GM12878 (cell line): ENCODE results near the gene MGP. TPM values are rescaled to one million over a fixed set of nuclear protein-coding genes. Genes with fewer than 3 reads are reported as not detected.

ENCODE experiments used
- ATAC-seq: fragments of 200-7000 bp; cut with Tn5 transposase; 3 replicates; pipeline ENCODE4 v1.9.1; 2020; ENCODE audit warnings: mild to moderate bottlenecking, moderate library complexity
- BruUV-seq: library from RNA; stranded (reverse); fragments of 400-500 nt; replicated peaks from 2 replicates; lab custom pipeline; 2021; lab: Mats Ljungman, UMichigan
- CTCF ChIA-PET: fragments of 300-600 bp; sonication (Branson Sonifier 250); formaldehyde crosslinking; extraction: SDS; loops from one replicate; lab custom pipeline; 2021; ENCODE audit warnings: inconsistent platforms; lab: Yijun Ruan, JAX
- POLR2A ChIA-PET: fragments of 350-600 bp; formaldehyde crosslinking; extraction: SDS; loops from one replicate; lab custom pipeline; 2021; ENCODE audit warnings: inconsistent platforms; lab: Charles Lee
- RAD21 ChIA-PET: fragments of 300-600 bp; sonication (Branson Sonifier 250); formaldehyde crosslinking; loops from one replicate; lab custom pipeline; 2023; ENCODE audit warnings: antibody characterized with exemption; ENCODE audit not compliant: unreplicated experiment; lab: Charles Lee
- SMC1A ChIA-PET: fragments of 300-600 bp; sonication (Branson Sonifier 250); formaldehyde crosslinking; loops from one replicate; lab custom pipeline; 2023; ENCODE audit not compliant: unreplicated experiment, uncharacterized antibody; lab: Charles Lee
- DNase-seq: peaks from one replicate; pipeline ENCODE4 v3.0.0-alpha.2; 2011; ENCODE audit warnings: low read depth, low spot score
- FAIRE-seq: peaks from 3 replicates; lab custom pipeline; 2011; peaks lifted over from hg19 to GRCh38; lab: Jason Lieb, UNC
- H2AFZ ChIP-seq: 2 replicates; pipeline ENCODE4 v1.6.0; 2011; ENCODE audit warnings: low read depth, low read length, control low read depth; ENCODE audit not compliant: control insufficient read depth
- H3K27ac ChIP-seq: 2 replicates; pipeline ENCODE4 v1.5.1; 2011; ENCODE audit warnings: control low read depth; ENCODE audit not compliant: control insufficient read depth, insufficient read depth
- H3K27me3 ChIP-seq, 2 experiments: replicated peaks in 1 of 2; 2 replicates each; pipeline versions ENCODE4 v1.6.0 to v1.6.1; 2011; ENCODE audit warnings: low read length in 1 of 2; ENCODE audit not compliant: control insufficient read depth in 2 of 2, insufficient read depth in 2 of 2
- H3K36me3 ChIP-seq, 2 experiments: 2 replicates each; pipeline ENCODE4 v1.5.1; 2011; ENCODE audit warnings: low read length in 1 of 2; ENCODE audit not compliant: control insufficient read depth in 2 of 2, insufficient read depth in 2 of 2
- H3K4me1 ChIP-seq: 2 replicates; pipeline ENCODE4 v1.6.1; 2011; ENCODE audit warnings: mild to moderate bottlenecking, low read length, moderate library complexity, mixed read lengths; ENCODE audit not compliant: control insufficient read depth, insufficient read depth
- H3K4me2 ChIP-seq: 2 replicates; pipeline ENCODE4 v1.6.0; 2011; ENCODE audit warnings: control low read depth; ENCODE audit not compliant: control insufficient read depth, insufficient read depth
- H3K4me3 ChIP-seq: fragments of 200-600 bp; sonication (generic); 2 replicates; pipeline ENCODE4 v1.5.1; 2016
- H3K79me2 ChIP-seq: 2 replicates; pipeline ENCODE4 v1.6.0; 2011; ENCODE audit warnings: low read length; ENCODE audit not compliant: control insufficient read depth, insufficient read depth
- H3K9ac ChIP-seq: 2 replicates; pipeline ENCODE4 v1.8.0; 2011; ENCODE audit warnings: low read length, control low read depth, mixed read lengths; ENCODE audit not compliant: control insufficient read depth, insufficient read depth
- H3K9me3 ChIP-seq: replicated peaks from 3 replicates; pipeline ENCODE4 v1.5.1; 2011; ENCODE audit warnings: mild to moderate bottlenecking, low read length; ENCODE audit not compliant: control insufficient read depth, insufficient read depth
- H4K20me1 ChIP-seq: 2 replicates; pipeline ENCODE4 v1.6.0; 2011; ENCODE audit not compliant: control insufficient read depth, insufficient read depth
- BMI1 ChIP-seq: fragments of 450-650 bp; IDR thresholded peaks from 2 replicates; pipeline ENCODE4 v1.6.1; 2016; ENCODE audit warnings: mild to moderate bottlenecking, moderate library complexity, borderline replicate concordance
- CBFB ChIP-seq: IDR thresholded peaks from 2 replicates; pipeline ENCODE4 v1.6.1; 2016; ENCODE audit warnings: antibody characterized with exemption, low read depth
- CBX5 ChIP-seq: sonication (generic); IDR thresholded peaks from 2 replicates; pipeline ENCODE4 v1.6.1; 2016; ENCODE audit warnings: low read depth, moderate library complexity, mild to moderate bottlenecking, inconsistent platforms
- DPF2 ChIP-seq: fragments of 450-650 bp; IDR thresholded peaks from 2 replicates; pipeline ENCODE4 v1.6.1; 2017; ENCODE audit warnings: mild to moderate bottlenecking
- IKZF2 ChIP-seq, 2 experiments: fragments of 450-650 bp; IDR thresholded peaks; 2 replicates each; pipeline ENCODE4 v1.6.1; 2017; ENCODE audit warnings: mild to moderate bottlenecking in 2 of 2, moderate library complexity in 2 of 2
- MTA2 ChIP-seq: fragments of 450-650 bp; IDR thresholded peaks from 2 replicates; pipeline ENCODE4 v1.6.1; 2016; ENCODE audit warnings: low read depth, mild to moderate bottlenecking, moderate library complexity
- NFIC ChIP-seq: IDR thresholded peaks from 2 replicates; pipeline ENCODE4 v1.6.1; 2012; ENCODE audit warnings: low read depth, mild to moderate bottlenecking, inconsistent platforms, low read length, moderate library complexity
- RUNX3 ChIP-seq: IDR thresholded peaks from 2 replicates; pipeline ENCODE4 v1.6.1; 2012; ENCODE audit warnings: low read length, inconsistent platforms
- SMAD1 ChIP-seq: fragments of 450-650 bp; IDR thresholded peaks from 2 replicates; pipeline ENCODE4 v1.6.1; 2018; ENCODE audit warnings: mild to moderate bottlenecking, low read depth; ENCODE audit not compliant: partially characterized antibody
- STAT3 ChIP-seq: IDR thresholded peaks from 2 replicates; pipeline ENCODE4 v1.6.1; 2011; ENCODE audit warnings: low read depth, low read length, improper control_type of control experiment
- TCF3 ChIP-seq: IDR thresholded peaks from 2 replicates; pipeline ENCODE4 v1.6.1; 2012; ENCODE audit warnings: low read depth, mild to moderate bottlenecking, low read length, borderline replicate concordance; ENCODE audit not compliant: insufficient read depth
- whole genome bisulfite sequencing: methylation state at CpG from one replicate; pipeline ENCODE4 v1.1.6; 2016; ENCODE audit warnings: low lambda C conversion rate; ENCODE audit not compliant: insufficient replicate concordance, insufficient coverage; ENCODE audit errors: missing lambda C conversion rate; 5-methylcytosine and 5-hydroxymethylcytosine counted together
- in situ Hi-C: fragments of 300-500 bp; cut with MboI; formaldehyde crosslinking; loops from 9 replicates; pipeline ENCODE4 v1.14.3; 2018; ENCODE audit warnings: mixed read lengths
- intact Hi-C: fragments of 100-400 bp; cut with micrococcal nuclease; formaldehyde crosslinking; loops from one replicate; pipeline ENCODE4 v1.14.2; 2022; ENCODE audit not compliant: unreplicated experiment
- polyA plus RNA-seq, 11 experiments: library from polyadenylated mRNA; depleted of rRNA in 4 of 11; unstranded in 6 of 11; stranded (reverse) in 5 of 11; fragments of >200 nt; fragmentation: Nextera tagmentation in 4 of 11; fragmentation: Illumina TruSeq in 1 of 11; extraction: Ambion mirVana in 4 of 11; extraction: Trizol in 1 of 11; gene quantifications; 1 replicate in 1 of 11; 2 replicates in 10 of 11; pipeline versions ENCODE4 v1.2.1 to v1.2.3, GENCODE V29; 2011 to 2016; ENCODE audit warnings: inconsistent platforms in 2 of 11, missing spikeins in 2 of 11, low read depth in 1 of 11
- total RNA-seq, 4 experiments: library from RNA; depleted of rRNA in 3 of 4; stranded (reverse); fragments of >200 nt in 3 of 4; fragmentation: Illumina TruSeq in 1 of 4; extraction: Trizol in 1 of 4; gene quantifications; 2 replicates each; pipeline versions ENCODE4 v1.2.1 to v1.2.3, GENCODE V29; 2013 to 2021
- TF ChIP-seq, protein P1 (sequence below): fragments of 450-650 bp; IDR thresholded peaks from 2 replicates; pipeline ENCODE4 v1.6.1; 2016; ENCODE audit warnings: mild to moderate bottlenecking
- TF ChIP-seq, protein P2 (sequence below): IDR thresholded peaks from 2 replicates; pipeline ENCODE4 v1.6.1; 2012; ENCODE audit warnings: low read length, inconsistent platforms
- TF ChIP-seq, protein P3 (sequence below): fragments of 450-650 bp; formaldehyde crosslinking; IDR thresholded peaks from 2 replicates; pipeline ENCODE4 v1.4.0; 2022; ENCODE audit warnings: mild to moderate bottlenecking, moderate library complexity
- TF ChIP-seq, protein P4 (sequence below): fragments of 450-650 bp; IDR thresholded peaks from 2 replicates; pipeline ENCODE4 v1.6.1; 2017; ENCODE audit warnings: antibody characterized with exemption, mild to moderate bottlenecking, moderate library complexity

Gene MGP
- total and polyA plus RNA-seq, 10 of the 15 experiments (the other 5 are each of a cell fraction or from before 2014, with no cell fraction given) = 0.21 to 1.2 TPM; not detected in 8

DNA sequence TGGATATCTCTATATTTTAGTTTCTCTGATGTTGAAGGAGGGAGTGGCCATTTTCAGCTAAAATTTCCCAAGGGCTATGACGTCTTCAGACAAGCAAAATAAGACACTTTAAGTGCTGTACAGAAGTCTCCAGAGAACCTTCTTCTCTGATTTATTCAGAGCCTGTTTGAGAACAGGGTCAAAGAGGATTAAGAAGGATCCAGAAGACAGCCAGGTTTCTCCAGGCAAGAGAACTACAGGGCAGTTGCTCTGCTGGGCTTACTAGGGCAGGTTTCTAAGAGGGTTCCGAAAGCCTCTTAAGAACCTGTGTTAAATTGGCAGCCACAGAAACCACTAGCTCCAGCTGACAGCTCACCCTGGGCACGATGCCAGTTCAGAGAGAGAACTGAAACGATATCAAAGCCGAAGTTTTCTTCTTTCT lies 1.2 kb downstream of the MGP start:
- Histone ChIP-seq H2AFZ (peak overlapping the region; percentile 50), H3K9me3 (no peaks in the 10 kb centered on the region), H3K4me1 (peaks cover 9% of the 10 kb centered on the region; the same call in 1 of the 2 replicates), H4K20me1 (no peaks in the 10 kb centered on the region), H3K27ac (no peak overlapping the region), H3K27me3 (no peaks in the 10 kb centered on the region; a peak in 3 of 4 replicates), H3K9ac (no peak overlapping the region), H3K36me3 (no peaks in the 10 kb centered on the region), H3K4me2 (peak overlapping the region; percentile 55), H3K79me2 (no peaks in the 10 kb centered on the region), H3K4me3 (no peak overlapping the region)
- DNase-seq (peak; percentile 70), FAIRE-seq (peak; percentile 98), ATAC-seq (peak; percentile 99)
- SMC1A ChIA-PET = interaction anchor here (0.7 to 1.7 kb wide), 9 partner anchors 10 to 113 kb away, joined by 3 to 7 read pairs (median 3); partner anchors contain the start of gene ARHGDIB
- in situ Hi-C loops = no loop called here
- POLR2A ChIA-PET = interaction anchor here (1.0 kb wide), 1 partner anchor 14 kb away, joined by 3 read pairs; no protein-coding TSS in a partner anchor
- CTCF ChIA-PET = interaction anchor here (0.9 to 1.4 kb wide), 4 partner anchors 9 to 82 kb away, joined by 3 to 5 read pairs (median 3); partner anchors contain the start of gene ERP27
- RAD21 ChIA-PET = interaction anchor here (0.8 to 1.4 kb wide), 4 partner anchors 75 to 337 kb away, joined by 3 to 4 read pairs (median 4); partner anchors contain the start of gene RERG
- 1% methylated on average over 5 of the region's 5 CpGs for WGBS
- no TSS peak for BruUV-seq
- intact Hi-C loops = loop anchor here (5.0 kb wide), 1 partner anchor 37 kb away; no protein-coding TSS in a partner anchor
- TF ChIP-seq MTA2 (peak; percentile 62), TCF3 (no peak), RUNX3 (peak; percentile 97), CBFB (peak; percentile 81), IKZF2 (IDR thresholded peaks at IDR 0.05) (peak; percentile 43 to 45; a peak in 2 of 4 replicates), BMI1 (0 out of 2 replicates have a peak, but pooled peaks have one; percentile 15), CBX5 (peak; percentile 71; the same call in 1 of the 2 replicates), DPF2 (peak; percentile 73), NFIC (0 out of 2 replicates have a peak, but pooled peaks have one; percentile 40), STAT3 (no peak), SMAD1 (peak; percentile 91)
- TF ChIP-seq, protein P1, sequence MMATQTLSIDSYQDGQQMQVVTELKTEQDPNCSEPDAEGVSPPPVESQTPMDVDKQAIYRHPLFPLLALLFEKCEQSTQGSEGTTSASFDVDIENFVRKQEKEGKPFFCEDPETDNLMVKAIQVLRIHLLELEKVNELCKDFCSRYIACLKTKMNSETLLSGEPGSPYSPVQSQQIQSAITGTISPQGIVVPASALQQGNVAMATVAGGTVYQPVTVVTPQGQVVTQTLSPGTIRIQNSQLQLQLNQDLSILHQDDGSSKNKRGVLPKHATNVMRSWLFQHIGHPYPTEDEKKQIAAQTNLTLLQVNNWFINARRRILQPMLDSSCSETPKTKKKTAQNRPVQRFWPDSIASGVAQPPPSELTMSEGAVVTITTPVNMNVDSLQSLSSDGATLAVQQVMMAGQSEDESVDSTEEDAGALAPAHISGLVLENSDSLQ = peak; percentile 72
- TF ChIP-seq, protein P2, sequence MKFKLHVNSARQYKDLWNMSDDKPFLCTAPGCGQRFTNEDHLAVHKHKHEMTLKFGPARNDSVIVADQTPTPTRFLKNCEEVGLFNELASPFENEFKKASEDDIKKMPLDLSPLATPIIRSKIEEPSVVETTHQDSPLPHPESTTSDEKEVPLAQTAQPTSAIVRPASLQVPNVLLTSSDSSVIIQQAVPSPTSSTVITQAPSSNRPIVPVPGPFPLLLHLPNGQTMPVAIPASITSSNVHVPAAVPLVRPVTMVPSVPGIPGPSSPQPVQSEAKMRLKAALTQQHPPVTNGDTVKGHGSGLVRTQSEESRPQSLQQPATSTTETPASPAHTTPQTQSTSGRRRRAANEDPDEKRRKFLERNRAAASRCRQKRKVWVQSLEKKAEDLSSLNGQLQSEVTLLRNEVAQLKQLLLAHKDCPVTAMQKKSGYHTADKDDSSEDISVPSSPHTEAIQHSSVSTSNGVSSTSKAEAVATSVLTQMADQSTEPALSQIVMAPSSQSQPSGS = peak; percentile 52; the same call in 1 of the 2 replicates
- TF ChIP-seq, protein P3, sequence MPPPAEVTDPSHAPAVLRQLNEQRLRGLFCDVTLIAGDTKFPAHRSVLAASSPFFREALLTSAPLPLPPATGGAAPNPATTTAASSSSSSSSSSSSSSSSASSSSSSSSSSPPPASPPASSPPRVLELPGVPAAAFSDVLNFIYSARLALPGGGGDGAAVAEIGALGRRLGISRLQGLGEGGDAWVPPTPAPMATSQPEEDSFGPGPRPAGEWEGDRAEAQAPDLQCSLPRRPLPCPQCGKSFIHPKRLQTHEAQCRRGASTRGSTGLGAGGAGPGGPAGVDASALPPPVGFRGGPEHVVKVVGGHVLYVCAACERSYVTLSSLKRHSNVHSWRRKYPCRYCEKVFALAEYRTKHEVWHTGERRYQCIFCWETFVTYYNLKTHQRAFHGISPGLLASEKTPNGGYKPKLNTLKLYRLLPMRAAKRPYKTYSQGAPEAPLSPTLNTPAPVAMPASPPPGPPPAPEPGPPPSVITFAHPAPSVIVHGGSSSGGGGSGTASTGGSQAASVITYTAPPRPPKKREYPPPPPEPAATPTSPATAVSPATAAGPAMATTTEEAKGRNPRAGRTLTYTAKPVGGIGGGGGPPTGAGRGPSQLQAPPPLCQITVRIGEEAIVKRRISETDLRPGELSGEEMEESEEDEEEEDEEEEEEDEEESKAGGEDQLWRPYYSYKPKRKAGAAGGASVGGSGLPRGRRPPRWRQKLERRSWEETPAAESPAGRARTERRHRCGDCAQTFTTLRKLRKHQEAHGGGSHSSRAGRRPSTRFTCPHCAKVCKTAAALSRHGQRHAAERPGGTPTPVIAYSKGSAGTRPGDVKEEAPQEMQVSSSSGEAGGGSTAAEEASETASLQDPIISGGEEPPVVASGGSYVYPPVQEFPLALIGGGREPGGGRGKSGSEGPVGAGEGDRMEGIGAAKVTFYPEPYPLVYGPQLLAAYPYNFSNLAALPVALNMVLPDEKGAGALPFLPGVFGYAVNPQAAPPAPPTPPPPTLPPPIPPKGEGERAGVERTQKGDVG (CRISPR knock-in tag) = no peak
- TF ChIP-seq, protein P4, sequence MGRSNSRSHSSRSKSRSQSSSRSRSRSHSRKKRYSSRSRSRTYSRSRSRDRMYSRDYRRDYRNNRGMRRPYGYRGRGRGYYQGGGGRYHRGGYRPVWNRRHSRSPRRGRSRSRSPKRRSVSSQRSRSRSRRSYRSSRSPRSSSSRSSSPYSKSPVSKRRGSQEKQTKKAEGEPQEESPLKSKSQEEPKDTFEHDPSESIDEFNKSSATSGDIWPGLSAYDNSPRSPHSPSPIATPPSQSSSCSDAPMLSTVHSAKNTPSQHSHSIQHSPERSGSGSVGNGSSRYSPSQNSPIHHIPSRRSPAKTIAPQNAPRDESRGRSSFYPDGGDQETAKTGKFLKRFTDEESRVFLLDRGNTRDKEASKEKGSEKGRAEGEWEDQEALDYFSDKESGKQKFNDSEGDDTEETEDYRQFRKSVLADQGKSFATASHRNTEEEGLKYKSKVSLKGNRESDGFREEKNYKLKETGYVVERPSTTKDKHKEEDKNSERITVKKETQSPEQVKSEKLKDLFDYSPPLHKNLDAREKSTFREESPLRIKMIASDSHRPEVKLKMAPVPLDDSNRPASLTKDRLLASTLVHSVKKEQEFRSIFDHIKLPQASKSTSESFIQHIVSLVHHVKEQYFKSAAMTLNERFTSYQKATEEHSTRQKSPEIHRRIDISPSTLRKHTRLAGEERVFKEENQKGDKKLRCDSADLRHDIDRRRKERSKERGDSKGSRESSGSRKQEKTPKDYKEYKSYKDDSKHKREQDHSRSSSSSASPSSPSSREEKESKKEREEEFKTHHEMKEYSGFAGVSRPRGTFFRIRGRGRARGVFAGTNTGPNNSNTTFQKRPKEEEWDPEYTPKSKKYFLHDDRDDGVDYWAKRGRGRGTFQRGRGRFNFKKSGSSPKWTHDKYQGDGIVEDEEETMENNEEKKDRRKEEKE = no peak
